ENCODE data around the gene PPIL4.

The PPIL4 gene, protein sequence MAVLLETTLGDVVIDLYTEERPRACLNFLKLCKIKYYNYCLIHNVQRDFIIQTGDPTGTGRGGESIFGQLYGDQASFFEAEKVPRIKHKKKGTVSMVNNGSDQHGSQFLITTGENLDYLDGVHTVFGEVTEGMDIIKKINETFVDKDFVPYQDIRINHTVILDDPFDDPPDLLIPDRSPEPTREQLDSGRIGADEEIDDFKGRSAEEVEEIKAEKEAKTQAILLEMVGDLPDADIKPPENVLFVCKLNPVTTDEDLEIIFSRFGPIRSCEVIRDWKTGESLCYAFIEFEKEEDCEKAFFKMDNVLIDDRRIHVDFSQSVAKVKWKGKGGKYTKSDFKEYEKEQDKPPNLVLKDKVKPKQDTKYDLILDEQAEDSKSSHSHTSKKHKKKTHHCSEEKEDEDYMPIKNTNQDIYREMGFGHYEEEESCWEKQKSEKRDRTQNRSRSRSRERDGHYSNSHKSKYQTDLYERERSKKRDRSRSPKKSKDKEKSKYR

DNA sequence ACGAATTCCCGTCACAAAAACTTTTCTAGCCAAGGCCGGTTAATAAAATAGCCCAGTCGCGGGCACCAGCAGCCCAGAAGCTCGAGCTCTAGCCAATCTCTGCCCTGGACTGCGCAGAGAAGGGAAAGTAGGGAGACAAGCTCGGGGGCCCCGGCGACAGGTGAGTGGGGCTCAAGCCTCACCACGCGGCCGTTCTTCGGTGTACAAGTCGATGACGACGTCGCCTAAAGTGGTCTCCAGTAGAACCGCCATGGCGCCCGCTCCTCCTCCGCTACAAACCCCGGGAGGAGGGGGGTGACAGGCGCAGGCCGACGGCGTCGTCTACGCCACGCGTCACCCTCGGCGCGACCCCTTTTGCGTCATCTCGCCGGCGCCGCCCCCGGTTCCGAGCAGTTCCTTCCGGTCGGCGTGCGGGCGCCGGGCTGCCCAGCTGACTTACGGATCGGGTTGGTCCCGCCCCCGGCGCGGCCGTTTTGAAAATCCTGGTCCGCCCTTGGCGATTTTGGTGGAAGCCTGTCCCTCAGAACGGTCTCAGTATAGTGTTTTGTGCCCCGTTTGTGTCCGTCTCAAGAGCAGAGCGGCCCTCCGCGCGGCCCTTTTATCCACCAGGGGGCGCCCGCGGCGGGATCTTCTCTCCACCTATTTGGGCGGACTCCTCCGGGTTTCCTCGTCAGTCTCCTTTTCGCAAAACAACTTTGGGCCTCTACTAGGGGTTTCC is at the start of gene PPIL4:
TSS of gene PPIL4 (minus strand) at position 290 of the 718 bp plus-strand sequence. CDS start at position 252, 38 bp downstream.
- DNase-seq = peak; percentile 97

DNA sequence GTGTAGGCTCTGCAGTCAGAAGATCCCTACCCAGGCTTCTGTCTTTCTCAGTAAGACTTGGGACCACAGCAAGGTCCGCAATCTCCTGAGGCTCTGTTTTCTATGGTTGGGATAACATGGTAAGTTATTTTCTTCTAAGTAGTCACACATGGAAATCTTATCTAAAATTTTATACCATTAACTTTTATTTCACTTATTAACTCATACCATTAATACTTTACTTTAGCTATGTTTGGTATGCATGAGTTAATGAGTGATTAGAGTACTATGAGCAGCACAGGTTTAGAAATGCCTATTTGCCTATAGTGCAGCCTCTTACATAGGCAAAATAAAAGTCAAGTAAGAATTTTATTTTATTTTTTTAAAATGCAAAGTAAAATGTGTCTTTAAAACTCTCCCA is 47.6 kb upstream of the PPIL4 start:
- DNase-seq = no peak

GRCh38 chr6:149592983-149593382 is 47.1 kb upstream of the PPIL4 start:
- no peak for DNase-seq

DNA sequence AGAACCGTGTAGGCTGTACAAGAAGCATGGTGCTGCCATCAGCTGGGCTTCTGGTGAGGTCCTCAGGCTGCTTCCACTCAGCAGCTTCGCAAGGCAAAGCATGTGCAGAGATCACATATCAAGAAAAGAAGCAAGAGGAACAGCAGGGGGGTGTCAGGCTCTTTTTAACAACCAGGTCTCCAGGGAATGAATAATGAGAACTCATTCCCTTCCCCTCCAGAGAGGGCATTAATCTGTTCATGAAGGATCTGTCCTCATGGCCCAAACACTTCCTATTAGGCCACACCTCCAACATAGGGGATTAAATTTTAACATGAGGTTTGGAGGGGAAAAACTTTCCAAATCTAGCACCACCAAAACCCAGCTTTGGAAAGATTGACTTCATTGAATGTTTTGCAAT is 40.3 kb upstream of the PPIL4 start:
- no peak for DNase-seq

DNA sequence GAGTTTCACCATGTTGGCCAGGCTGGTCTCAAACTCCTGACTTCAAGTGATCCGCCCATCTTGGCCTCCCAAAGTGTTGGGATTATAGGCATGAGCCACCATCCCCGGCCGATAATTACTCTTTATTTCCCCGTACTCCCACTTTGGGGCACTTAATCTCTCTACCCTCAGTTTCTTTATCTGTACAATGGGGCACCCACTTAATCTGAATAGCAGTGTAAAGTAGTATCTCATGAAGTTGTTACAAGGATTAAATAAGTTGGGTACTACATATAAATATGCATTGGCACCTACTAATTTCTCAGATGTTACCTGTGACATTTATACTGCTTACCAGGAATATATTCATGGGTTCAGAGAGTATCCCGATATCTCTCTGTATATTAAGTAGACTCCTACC is 35.5 kb upstream of the PPIL4 start:
- DNase-seq = no peak

- DNase-seq = no peak
Observed at GRCh38 chr6:149580880-149581279, 35.0 kb upstream of the PPIL4 start.

GRCh38 chr6:149567945-149568585 is 22.2 kb upstream of the PPIL4 start:
- DNase-seq = no peak

DNA sequence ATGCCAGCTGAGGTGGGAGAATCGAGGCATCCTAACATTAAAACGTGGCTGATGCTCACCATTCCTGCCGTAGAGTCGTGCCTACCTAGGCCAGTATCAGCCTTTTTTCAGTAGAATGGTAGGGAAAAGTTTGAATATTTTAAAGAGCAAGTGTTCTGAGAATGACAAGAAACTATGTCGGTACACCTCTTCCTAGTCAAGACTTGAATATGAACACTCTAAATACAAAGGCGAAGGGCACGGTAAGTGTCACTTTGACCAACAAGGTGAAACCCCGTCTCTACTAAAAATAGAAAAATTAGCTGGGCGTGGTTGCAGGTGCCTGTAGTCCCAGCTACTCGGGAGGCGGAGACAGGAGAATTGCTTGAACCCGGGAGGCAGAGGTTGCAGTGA is 21.3 kb upstream of the PPIL4 start:
- DNase-seq = no peak

DNA sequence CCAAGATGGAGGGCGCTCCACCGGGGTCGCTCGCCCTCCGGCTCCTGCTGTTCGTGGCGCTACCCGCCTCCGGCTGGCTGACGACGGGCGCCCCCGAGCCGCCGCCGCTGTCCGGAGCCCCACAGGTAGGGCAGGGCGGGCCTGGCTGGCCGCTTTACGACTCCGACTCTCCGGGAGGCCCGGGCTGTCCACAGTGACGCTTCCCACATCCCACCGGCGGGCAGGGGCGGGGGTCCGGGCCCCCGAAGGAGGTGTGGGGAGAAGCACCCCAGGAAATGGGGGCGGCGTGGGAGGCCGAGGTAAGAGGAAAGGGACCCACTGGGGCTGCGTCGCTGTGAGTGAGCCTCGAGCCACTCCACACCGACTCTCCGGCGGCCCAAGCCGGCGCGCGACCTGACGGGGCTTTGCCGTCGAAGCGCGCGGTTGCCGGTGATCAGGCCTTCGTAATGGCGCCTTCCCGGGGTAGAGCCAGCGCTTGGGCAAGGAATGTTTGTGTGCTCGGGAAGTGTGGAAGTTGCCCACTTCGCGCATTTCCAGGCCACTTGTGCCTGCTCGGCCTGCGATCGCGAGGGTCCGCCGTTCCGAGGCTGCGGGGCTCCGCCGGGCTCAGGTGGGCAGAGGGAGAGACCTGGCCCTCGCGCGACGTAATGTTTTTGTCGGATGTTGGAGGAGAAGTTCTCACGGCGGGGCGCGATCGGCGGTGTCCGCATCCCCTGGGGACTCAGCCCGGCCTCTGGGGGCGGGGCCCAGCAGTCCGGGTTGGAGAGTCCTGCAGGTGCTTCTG is 20.8 kb upstream of the PPIL4 start:
- peak; percentile 81 for DNase-seq

DNA sequence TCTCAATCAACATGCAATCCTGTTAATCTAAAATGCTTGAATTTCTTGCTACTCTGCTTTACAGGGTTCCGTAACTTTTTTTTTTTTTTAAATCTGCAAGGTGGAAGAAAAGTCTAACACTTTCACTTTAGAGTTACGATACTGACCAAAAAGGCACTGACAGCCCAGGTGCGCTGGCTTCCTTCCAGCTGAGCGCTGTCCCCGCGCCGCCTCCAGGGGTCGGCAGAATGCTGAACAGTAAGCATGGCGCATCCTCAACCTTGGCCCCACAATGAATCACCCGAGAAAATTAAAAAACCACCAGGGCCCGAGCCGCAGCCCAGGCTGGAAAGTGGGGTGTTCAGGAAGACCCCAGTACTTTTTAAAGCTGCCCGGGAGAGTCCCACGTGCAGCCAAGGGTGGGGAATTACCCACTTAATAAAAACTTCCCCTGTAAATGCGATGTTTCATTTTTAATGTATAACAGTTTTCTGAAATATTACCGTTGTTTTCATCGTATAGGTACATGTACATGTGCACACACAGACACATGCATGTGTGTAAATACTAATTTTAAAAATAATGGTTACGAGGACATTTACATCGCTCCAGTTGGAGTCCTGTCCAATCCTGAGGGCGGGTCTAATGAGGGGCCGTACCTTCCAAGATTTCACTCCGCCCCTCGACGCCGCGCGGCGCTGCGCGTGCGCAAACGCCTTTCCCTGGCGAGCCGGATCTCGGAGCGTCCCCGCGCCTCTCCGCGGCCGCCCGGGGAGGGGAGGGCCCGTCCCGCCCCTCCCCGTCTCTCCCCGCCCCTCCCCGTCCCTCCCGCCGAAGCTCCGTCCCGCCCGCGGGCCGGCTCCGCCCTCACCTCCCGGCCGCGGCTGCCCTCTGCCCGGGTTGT is 19.9 kb upstream of the PPIL4 start, which contains the start of gene GINM1:
TSS of gene GINM1 (plus strand) at position 849 of the 883 bp plus-strand sequence. CDS start 40 bp downstream, outside the sequence.
- peak; percentile 96 for DNase-seq

DNA sequence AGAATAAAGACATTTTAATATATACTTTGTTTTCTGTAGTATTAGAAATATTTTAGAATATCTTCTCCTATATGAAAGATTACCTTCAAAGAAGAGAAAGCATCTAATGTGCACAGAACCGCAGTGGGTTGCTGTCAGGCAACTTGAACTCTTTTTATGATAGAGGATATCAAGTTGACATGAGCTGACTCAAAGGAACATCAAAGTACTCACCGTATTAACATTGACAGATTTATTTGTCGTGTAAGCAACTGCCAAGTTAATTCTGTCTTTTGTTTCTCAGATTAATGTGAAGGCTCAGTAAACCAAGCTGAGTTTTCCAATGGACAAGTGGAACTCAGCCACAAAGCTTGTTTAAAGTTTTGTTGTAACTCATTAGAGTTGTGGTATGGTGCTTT is 18.1 kb upstream of the PPIL4 start:
- DNase-seq = no peak

DNA sequence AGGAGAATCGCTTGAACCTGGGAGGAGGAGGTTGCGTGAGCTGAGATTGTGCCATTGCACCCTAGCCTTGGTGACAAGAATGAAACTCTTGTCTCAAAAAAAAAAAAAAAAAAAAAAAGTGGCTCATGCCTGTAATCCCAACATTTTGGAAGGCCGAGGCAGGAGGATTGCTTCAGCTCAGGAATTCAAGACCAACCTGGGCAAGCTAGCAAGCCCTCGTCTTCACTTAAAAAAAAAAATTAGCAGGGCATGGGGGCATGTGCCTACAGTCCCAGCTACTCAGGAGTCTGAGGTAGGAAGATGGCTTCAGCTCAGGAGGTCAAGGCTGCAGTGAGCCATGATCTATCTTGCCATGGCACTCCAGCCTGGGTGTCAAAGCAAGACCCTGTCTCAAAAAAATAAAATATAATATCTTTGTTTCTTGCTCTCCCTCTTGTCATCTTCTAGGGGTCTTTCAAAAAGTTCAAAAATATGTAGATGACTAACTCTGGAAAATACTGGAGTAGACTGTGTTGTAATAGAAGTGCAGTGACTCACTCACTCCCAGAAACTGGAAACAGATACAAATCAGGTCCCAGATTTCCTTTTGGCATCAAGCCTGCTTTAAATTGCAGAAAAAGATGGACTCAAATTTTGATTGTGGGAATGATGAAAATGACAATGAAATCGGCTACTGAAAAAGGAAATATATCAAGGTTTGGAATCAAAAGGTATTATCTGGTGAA is 17.5 kb upstream of the PPIL4 start:
- no peak for DNase-seq

DNA sequence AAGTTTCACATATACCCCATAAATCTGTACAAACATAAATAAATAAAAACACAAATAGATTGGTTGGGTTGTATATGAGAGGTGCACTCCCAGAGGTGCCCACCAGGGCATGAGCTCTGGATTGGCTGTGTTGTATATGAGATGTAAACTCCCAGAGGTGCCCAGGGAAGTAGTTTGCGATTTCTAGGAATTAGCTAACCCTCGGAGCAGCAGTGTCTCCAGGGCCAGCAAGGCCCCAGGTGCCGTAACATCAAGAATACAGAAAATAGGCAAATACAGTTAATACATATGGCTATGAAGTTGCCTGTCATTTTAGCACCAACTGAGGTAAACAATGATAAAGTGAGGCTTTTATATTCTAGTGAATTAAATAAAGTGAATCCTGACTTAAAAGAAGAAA is 14.9 kb upstream of the PPIL4 start:
- peak; percentile 29 for DNase-seq

DNA sequence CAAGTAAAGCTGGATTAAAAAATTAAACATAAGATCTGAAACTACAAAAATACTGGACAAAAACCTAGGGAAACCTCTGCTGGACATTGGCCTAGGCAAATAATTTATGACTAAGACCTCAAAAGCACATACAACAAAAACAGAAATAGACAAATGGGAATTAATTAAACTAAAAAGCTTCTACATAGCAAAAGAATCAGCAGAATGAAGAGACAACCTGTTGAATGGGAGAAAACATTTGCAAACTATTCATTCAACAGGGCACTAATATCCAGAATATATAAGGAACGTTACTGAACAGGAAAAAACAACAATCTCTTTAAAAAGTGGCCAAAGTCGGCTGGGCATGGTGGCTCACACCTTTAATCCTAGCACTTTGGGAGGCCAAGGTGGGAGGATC is 13.5 kb upstream of the PPIL4 start:
- no peak for DNase-seq

DNA sequence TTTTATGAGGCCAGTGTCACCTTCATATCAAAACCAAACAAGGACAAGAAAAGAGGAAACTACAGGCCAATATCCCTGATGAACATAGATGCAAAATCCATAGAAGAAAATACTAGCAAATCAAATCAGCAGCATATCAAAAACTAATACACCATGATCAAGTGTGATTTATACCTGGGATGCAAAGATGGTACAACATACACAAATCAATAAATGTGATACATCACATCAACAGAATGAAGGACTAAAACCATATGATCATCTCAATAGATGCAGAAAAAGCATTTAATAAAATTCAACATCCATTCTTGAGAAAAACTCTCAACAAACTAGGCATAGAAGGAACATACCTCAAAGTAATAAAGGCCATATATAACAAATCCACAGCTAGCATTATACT is 12.2 kb upstream of the PPIL4 start:
- DNase-seq = no peak

DNA sequence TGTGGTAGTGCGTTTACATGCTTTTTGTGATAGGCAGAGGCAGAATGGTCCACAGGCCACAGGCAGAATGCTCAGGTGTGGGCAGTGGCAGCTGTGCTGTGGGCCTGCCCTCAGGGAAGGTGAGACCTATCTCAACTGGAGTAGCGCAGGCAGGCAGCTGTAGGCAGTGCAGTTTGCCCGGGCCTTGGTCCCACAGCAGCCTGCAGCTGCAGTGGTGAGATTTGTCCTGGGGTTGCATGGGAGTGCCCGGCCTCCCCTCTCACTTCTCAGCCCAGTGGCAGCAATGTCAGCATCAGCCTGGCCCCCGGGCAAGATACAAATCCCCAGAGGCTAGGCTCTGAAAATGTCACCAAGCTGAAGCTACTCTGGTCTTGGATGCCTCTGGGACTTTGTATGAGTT is 6.1 kb upstream of the PPIL4 start:
- no peak for DNase-seq

DNA sequence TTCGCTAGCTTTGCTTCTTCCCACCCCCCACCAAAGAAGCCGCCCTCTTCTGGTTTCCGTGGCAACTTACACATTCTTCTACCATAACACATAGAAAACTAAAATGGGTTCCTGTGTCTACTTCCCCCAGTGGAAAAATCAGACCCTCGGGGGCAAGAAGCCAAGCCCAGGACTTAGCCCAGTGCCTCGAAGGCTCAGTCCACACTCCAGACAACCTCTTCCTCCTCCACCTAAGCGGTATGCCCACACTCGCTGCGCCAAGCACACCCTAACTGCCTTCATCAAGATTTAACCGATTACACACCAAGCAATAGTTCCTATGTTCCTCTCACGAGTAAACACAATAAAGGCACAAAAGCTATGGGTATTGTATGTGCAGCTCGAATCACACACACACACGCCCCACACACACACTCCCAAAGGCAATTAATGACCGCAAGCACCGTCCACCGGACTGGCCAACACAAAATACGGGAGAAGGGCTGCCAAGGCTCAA is 537 bp downstream of the PPIL4 start:
- peak; percentile 61 for DNase-seq

DNA sequence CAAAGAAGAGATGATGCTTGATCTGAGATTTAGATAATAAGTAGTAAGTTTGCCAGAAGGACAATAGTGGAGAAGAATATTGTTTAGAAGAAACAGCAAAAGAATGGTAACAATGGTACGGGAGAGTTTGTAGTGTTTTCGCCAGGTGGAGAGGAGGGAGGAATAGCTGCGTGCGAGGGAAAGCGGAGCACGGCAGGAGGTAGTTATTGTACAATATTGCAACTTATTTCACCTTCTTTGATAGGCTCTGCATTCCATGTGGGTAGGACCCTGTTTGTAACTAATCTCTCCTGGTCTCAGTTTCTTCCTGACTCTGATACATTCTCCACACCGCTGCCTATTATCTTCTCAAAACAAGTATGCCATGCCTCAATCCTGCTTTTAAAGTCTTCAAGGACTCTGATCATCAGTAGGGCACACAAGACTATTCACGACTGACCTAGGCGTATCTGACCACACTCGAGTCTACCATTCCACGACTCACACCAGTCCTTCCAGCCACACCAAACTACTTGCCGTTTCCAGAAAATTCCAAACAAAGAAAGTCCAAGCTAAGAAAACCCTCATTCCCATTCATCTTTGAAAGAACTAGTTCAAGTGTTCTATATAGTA is 1.1 kb downstream of the PPIL4 start:
- peak; percentile 41 for DNase-seq

- DNase-seq = no peak
Observed at GRCh38 chr6:149541139-149541538, 4.7 kb downstream of the PPIL4 start.

DNA sequence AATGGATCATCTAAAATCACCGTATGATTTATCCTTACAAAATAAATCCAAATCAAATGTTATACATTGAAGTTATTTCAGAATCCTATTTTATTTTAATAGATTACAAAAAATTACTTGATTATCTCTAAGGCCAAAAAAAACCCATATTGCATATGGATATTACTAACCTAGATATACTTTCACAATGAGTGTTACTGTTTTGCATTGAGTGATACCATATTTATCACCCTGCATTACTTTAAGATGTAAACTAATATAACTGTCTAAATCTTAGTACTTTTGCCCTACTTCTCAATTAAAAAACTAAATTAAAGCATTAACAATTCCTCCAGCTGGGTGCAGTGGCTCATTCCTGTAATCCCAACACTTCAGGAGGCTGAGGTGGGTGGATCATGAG is 11.1 kb downstream of the PPIL4 start:
- no peak for DNase-seq
